K562 (cell line): Measurements from ENCODE around the gene MYOG. TPM values are rescaled to one million over a fixed set of nuclear protein-coding genes. Genes with fewer than 3 reads are reported as not detected.

Experiments used
- ATAC-seq: fragments of 200-7000 bp; cut with Tn5 transposase; 3 replicates; pipeline ENCODE4 v1.9.1; 2020; ENCODE audit warnings: moderate library complexity
- BruUV-seq: library from RNA; stranded (reverse); fragments of 400-500 nt; replicated peaks from 2 replicates; lab custom pipeline; 2021; lab: Mats Ljungman, UMichigan
- CTCF ChIA-PET: fragments of 300-600 bp; formaldehyde crosslinking; extraction: SDS; loops from one replicate; lab custom pipeline; 2021; ENCODE audit warnings: low intra/inter-chr PET ratio; lab: Yijun Ruan, JAX
- POLR2A ChIA-PET: fragments of 300-600, 350-650 bp; sonication (Branson Sonifier 250); formaldehyde crosslinking; extraction: SDS; loops from one replicate; lab custom pipeline; 2021; ENCODE audit warnings: antibody characterized with exemption, inconsistent platforms; lab: Yijun Ruan, JAX
- DNase-seq, 4 experiments: peaks; one replicate each; pipeline versions ENCODE4 v3.0.0 to v3.0.0-alpha.2; 2011 to 2018; ENCODE audit warnings: low spot score in 3 of 4, mixed read lengths in 3 of 4; ENCODE audit errors: extremely low read depth in 1 of 4
- FAIRE-seq: peaks from 2 replicates; lab custom pipeline; 2011; peaks lifted over from hg19 to GRCh38; lab: Jason Lieb, UNC
- H2AFZ ChIP-seq: 2 replicates; pipeline ENCODE4 v1.6.0; 2011; ENCODE audit warnings: low read depth, low read length, control low read depth, inconsistent platforms
- H3K27ac ChIP-seq: fragments of 200-600 bp; 3 replicates; pipeline ENCODE4 v1.8.0; 2011; ENCODE audit warnings: low read depth, mild to moderate bottlenecking, control low read depth, inconsistent platforms, low read length, moderate library complexity, mixed read lengths; ENCODE audit errors: extremely low read depth
- H3K27me3 ChIP-seq, 2 experiments: fragments of 300-600 bp in 1 of 2; 2 replicates in 1 of 2; 3 replicates in 1 of 2; pipeline versions ENCODE4 v1.6.0 to v1.8.0; 2011; ENCODE audit warnings: inconsistent platforms in 2 of 2, low read length in 2 of 2, mild to moderate bottlenecking in 1 of 2, mixed read lengths in 1 of 2, moderate library complexity in 1 of 2; ENCODE audit not compliant: control insufficient read depth in 2 of 2, insufficient read depth in 2 of 2
- H3K36me3 ChIP-seq: fragments of 300-600 bp; 3 replicates; pipeline ENCODE4 v1.8.0; 2011; ENCODE audit warnings: mild to moderate bottlenecking, low read length, inconsistent platforms; ENCODE audit not compliant: control insufficient read depth, insufficient read depth
- H3K4me1 ChIP-seq, 2 experiments: fragments of 200-600 bp in 1 of 2; replicated peaks in 1 of 2; 2 replicates in 1 of 2; 3 replicates in 1 of 2; pipeline versions ENCODE4 v1.5.1 to v1.8.0; 2011; ENCODE audit warnings: inconsistent platforms in 2 of 2, low read length in 2 of 2, mild to moderate bottlenecking in 1 of 2, mixed read lengths in 1 of 2, moderate library complexity in 1 of 2; ENCODE audit not compliant: control insufficient read depth in 2 of 2, insufficient read depth in 2 of 2
- H3K4me2 ChIP-seq: 2 replicates; pipeline ENCODE4 v1.6.1; 2011; ENCODE audit warnings: low read length, control low read depth, inconsistent platforms, mixed read lengths; ENCODE audit not compliant: insufficient read depth
- H3K4me3 ChIP-seq: fragments of 200-600 bp; sonication (generic), shearing (Covaris generic); 2 replicates; pipeline ENCODE4 v1.5.1; 2016; ENCODE audit warnings: control low read depth, inconsistent platforms
- H3K79me2 ChIP-seq: fragments of 200-600 bp; 3 replicates; pipeline ENCODE4 v1.8.0; 2011; ENCODE audit warnings: low read length, inconsistent platforms; ENCODE audit not compliant: control insufficient read depth, insufficient read depth
- H3K9ac ChIP-seq, 2 experiments: 2 replicates each; pipeline versions ENCODE4 v1.6.0 to v1.6.1; 2011; ENCODE audit warnings: low read depth in 2 of 2, low read length in 2 of 2, control low read depth in 1 of 2, inconsistent platforms in 1 of 2, mild to moderate bottlenecking in 1 of 2, mixed read lengths in 1 of 2; ENCODE audit not compliant: insufficient read depth in 1 of 2
- H3K9me1 ChIP-seq: one replicate; pipeline ENCODE4 v1.6.0; 2011; ENCODE audit warnings: inconsistent platforms, mild to moderate bottlenecking, low read length, moderate library complexity; ENCODE audit not compliant: control insufficient read depth, insufficient read depth
- H3K9me3 ChIP-seq: replicated peaks from 2 replicates; pipeline ENCODE4 v1.5.1; 2011; ENCODE audit warnings: low read depth, low read length, inconsistent platforms; ENCODE audit not compliant: control insufficient read depth, insufficient read depth
- H4K20me1 ChIP-seq: replicated peaks from 2 replicates; pipeline ENCODE4 v1.6.1; 2011; ENCODE audit warnings: low read length, inconsistent platforms, mixed read lengths; ENCODE audit not compliant: control insufficient read depth, insufficient read depth
- CBFA2T3 ChIP-seq: fragments of 450-650 bp; IDR thresholded peaks from 2 replicates; pipeline ENCODE4 v1.6.1; 2017
- CBX8 ChIP-seq: fragments of 200-600 bp; sonication (generic); IDR thresholded peaks from 2 replicates; pipeline ENCODE4 v1.6.1; 2012; ENCODE audit warnings: borderline replicate concordance, mixed run types, low read depth, mild to moderate bottlenecking, moderate library complexity, mixed read lengths, low read length, control low read depth, inconsistent platforms; ENCODE audit not compliant: poor library complexity, severe bottlenecking; ENCODE audit errors: extremely low read depth
- CEBPG ChIP-seq, 3 experiments: fragments of 200-800 bp in 1 of 3; sonication (Bioruptor generic) in 1 of 3; sonication (generic) in 1 of 3; formaldehyde crosslinking in 1 of 3; IDR thresholded peaks in 2 of 3; conservative IDR thresholded peaks in 1 of 3; 2 replicates each; pipeline versions ENCODE4 v1.6.1 to v1.8.0; 2016 to 2022; ENCODE audit warnings: missing compliant biosample characterization in 2 of 3, missing genetic modification characterization in 2 of 3, mild to moderate bottlenecking in 1 of 3, missing genetic modification reagents in 1 of 3
- CREBBP ChIP-seq: IDR thresholded peaks from one replicate; pipeline ENCODE4 v1.6.1; 2012; ENCODE audit warnings: low read depth, mild to moderate bottlenecking, control low read depth, inconsistent platforms, low read length
- L3MBTL2 ChIP-seq: fragments of 450-650 bp; IDR thresholded peaks from 2 replicates; pipeline ENCODE4 v1.6.1; 2016; ENCODE audit warnings: mild to moderate bottlenecking, moderate library complexity
- MTF1 ChIP-seq: fragments of 250-450 bp; sonication (Bioruptor Pico); IDR thresholded peaks from 2 replicates; pipeline ENCODE4 v1.9.0; 2021; ENCODE audit warnings: moderate library complexity, mild to moderate bottlenecking, inconsistent platforms, borderline replicate concordance
- NFXL1 ChIP-seq: fragments of 450-650 bp; formaldehyde crosslinking; IDR thresholded peaks from 2 replicates; pipeline ENCODE4 v1.4.0; 2021; ENCODE audit warnings: mild to moderate bottlenecking
- PHF20 ChIP-seq: fragments of 450-650 bp; IDR thresholded peaks from 2 replicates; pipeline ENCODE4 v1.6.1; 2018; ENCODE audit not compliant: partially characterized antibody
- PKNOX1 ChIP-seq: fragments of 450-650 bp; IDR thresholded peaks from 2 replicates; pipeline ENCODE4 v1.6.1; 2016
- TOE1 ChIP-seq, 2 experiments: fragments of 450-650 bp in 1 of 2; sonication (generic) in 1 of 2; formaldehyde crosslinking in 1 of 2; IDR thresholded peaks; 2 replicates each; pipeline versions ENCODE4 v1.7.1 to v1.8.0; 2016 to 2022; ENCODE audit warnings: borderline replicate concordance in 2 of 2, mild to moderate bottlenecking in 2 of 2, antibody characterized with exemption in 1 of 2, inconsistent platforms in 1 of 2, low read depth in 1 of 2, missing genetic modification reagents in 1 of 2, moderate library complexity in 1 of 2
- WGBS: fragments of 100-300 bp; shearing (Covaris generic); methylation state at CpG from one replicate; pipeline ENCODE4 v1.1.6; 2016; ENCODE audit warnings: low coverage, mixed read lengths; ENCODE audit not compliant: insufficient coverage; ENCODE audit errors: missing lambda C conversion rate; 5-methylcytosine and 5-hydroxymethylcytosine counted together
- in situ Hi-C: fragments of 300-500 bp; cut with MboI; formaldehyde crosslinking; loops from 4 replicates; pipeline ENCODE4 v1.15.0; 2018; ENCODE audit warnings: inconsistent platforms, mixed read lengths
- intact Hi-C: fragments of 100-400 bp; cut with micrococcal nuclease; formaldehyde crosslinking; loops from 2 replicates; pipeline ENCODE4 v1.14.2; 2022
- polyA plus RNA-seq, 8 experiments: library from polyadenylated mRNA; depleted of rRNA in 4 of 8; stranded (reverse) in 5 of 8; unstranded in 3 of 8; fragments of >200 nt; fragmentation: Nextera tagmentation in 2 of 8; fragmentation: Illumina TruSeq in 1 of 8; extraction: Ambion mirVana in 2 of 8; extraction: Trizol in 1 of 8; gene quantifications; 2 replicates each; pipeline versions ENCODE4 v1.2.1 to v1.2.3, GENCODE V29; 2011 to 2014; ENCODE audit warnings: inconsistent platforms in 1 of 8, missing spikeins in 1 of 8
- total RNA-seq, 7 experiments: library from RNA; depleted of rRNA in 6 of 7; stranded (reverse); fragments of >200 nt in 6 of 7; fragmentation: Illumina TruSeq in 2 of 7; extraction: Trizol in 2 of 7; gene quantifications; 2 replicates each; pipeline versions ENCODE4 v1.2.1 to v1.2.3, GENCODE V29; 2011 to 2021; ENCODE audit warnings: low replicate concordance in 1 of 7
- TF ChIP-seq, protein P1 (sequence below): sonication (generic); formaldehyde crosslinking; IDR thresholded peaks from 2 replicates; pipeline ENCODE4 v1.8.0; 2022; ENCODE audit warnings: missing genetic modification reagents, mild to moderate bottlenecking, borderline replicate concordance
- TF ChIP-seq, protein P2 (sequence below): fragments of 450-650 bp; conservative IDR thresholded peaks from 2 replicates; pipeline ENCODE4 v1.6.1; 2016; ENCODE audit warnings: missing genetic modification characterization, low read depth, mild to moderate bottlenecking, missing compliant biosample characterization, moderate library complexity
- TF ChIP-seq, protein P3 (sequence below): fragments of 250-450 bp; sonication (Bioruptor Pico); IDR thresholded peaks from 2 replicates; pipeline ENCODE4 v1.6.1; 2021; ENCODE audit warnings: mild to moderate bottlenecking

Gene MYOG
- total and polyA plus RNA-seq, 9 of the 15 experiments (the other 6 are each of a cell fraction or from before 2014, with no cell fraction given): not detected

GRCh38 chr1:203073469-203073868 is 12.3 kb downstream of the MYOG start:
- ATAC-seq (no peak), FAIRE-seq (no peak), DNase-seq (no peak)
- 0% methylated on average over 2 of the region's 2 CpGs for WGBS
- CTCF ChIA-PET: no interaction called here
- Histone ChIP-seq H3K79me2 (no peaks in the 10 kb centered on the region), H2AFZ (no peak overlapping the region), H3K4me2 (no peak overlapping the region), H3K9me3 (no peaks in the 10 kb centered on the region), H3K4me3 (no peak overlapping the region), H3K9me1 (no peaks in the 10 kb centered on the region), H3K27me3 (peaks cover 36 to 73% of the 10 kb centered on the region in 2 experiments), H3K27ac (no peak overlapping the region), H3K9ac (no peak overlapping the region), H3K36me3 (no peaks in the 10 kb centered on the region), H4K20me1 (peaks cover 4% of the 10 kb centered on the region; the same call in 1 of the 2 replicates), H3K4me1 (peaks cover 0 to 10% of the 10 kb centered on the region in 2 experiments; a peak in 2 of 5 replicates)
- intact Hi-C loops (no loop called here), in situ Hi-C loops (no loop called here)
- no TSS peak for BruUV-seq
- POLR2A ChIA-PET: interaction anchor here (0.6 to 1.4 kb wide), 6 partner anchors 9 to 142 kb away, joined by 3 to 7 read pairs (median 3); no protein-coding TSS in a partner anchor
- TF ChIP-seq NFXL1 (CRISPR knock-in tag) (no peak), TOE1 (IDR thresholded peaks at IDR 0.05; ENCODE audit: borderline replicate concordance) (no peak), TOE1 (CRISPR knock-in tag; IDR thresholded peaks at IDR 0.05; ENCODE audit: borderline replicate concordance, low read depth) (no peak), CEBPG (CRISPR knock-in tag; IDR thresholded peaks at IDR 0.05) (no peak), CEBPG (tag; conservative IDR thresholded peaks at IDR 0.05 in 1 of 2, IDR thresholded peaks at IDR 0.05 in 1 of 2) (no peak), PHF20 (no peak), CREBBP (no peak), PKNOX1 (no peak), CBFA2T3 (no peak), MTF1 (CRISPR knock-in tag) (no peak), L3MBTL2 (no peak), CBX8 (no peak)
- TF ChIP-seq, protein P1, sequence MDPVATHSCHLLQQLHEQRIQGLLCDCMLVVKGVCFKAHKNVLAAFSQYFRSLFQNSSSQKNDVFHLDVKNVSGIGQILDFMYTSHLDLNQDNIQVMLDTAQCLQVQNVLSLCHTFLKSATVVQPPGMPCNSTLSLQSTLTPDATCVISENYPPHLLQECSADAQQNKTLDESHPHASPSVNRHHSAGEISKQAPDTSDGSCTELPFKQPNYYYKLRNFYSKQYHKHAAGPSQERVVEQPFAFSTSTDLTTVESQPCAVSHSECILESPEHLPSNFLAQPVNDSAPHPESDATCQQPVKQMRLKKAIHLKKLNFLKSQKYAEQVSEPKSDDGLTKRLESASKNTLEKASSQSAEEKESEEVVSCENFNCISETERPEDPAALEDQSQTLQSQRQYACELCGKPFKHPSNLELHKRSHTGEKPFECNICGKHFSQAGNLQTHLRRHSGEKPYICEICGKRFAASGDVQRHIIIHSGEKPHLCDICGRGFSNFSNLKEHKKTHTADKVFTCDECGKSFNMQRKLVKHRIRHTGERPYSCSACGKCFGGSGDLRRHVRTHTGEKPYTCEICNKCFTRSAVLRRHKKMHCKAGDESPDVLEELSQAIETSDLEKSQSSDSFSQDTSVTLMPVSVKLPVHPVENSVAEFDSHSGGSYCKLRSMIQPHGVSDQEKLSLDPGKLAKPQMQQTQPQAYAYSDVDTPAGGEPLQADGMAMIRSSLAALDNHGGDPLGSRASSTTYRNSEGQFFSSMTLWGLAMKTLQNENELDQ (CRISPR knock-in tag): no peak
- TF ChIP-seq, protein P2, sequence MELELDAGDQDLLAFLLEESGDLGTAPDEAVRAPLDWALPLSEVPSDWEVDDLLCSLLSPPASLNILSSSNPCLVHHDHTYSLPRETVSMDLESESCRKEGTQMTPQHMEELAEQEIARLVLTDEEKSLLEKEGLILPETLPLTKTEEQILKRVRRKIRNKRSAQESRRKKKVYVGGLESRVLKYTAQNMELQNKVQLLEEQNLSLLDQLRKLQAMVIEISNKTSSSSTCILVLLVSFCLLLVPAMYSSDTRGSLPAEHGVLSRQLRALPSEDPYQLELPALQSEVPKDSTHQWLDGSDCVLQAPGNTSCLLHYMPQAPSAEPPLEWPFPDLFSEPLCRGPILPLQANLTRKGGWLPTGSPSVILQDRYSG (tag): no peak
- TF ChIP-seq, protein P3, sequence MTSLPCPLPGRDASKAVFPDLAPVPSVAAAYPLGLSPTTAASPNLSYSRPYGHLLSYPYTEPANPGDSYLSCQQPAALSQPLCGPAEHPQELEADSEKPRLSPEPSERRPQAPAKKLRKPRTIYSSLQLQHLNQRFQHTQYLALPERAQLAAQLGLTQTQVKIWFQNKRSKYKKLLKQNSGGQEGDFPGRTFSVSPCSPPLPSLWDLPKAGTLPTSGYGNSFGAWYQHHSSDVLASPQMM (CRISPR knock-in tag): no peak
